ENCODE results near the gene RTTN. TPM values are rescaled to one million over a fixed set of nuclear protein-coding genes. Genes with fewer than 3 reads are reported as not detected.

The RTTN gene
- polyA plus RNA-seq, 3 donors, result 0.22 to 2.7 (median 0.25) TPM

GRCh38 chr18:70235478-70235877 is 30.0 kb upstream of the RTTN start:
- Mint-ChIP-seq H3K4me1 (peaks cover 4% of the 10 kb centered on the region), H3K9me3 (peaks cover 4 to 20% (median 8%) of the 10 kb centered on the region in 7 donors), H3K27ac (no peak overlapping the region), H3K27me3 (ENCODE audit: low read depth in 3 of 3) (peaks cover 0 to 2% (median 1%) of the 10 kb centered on the region in 3 donors), H3K4me3 (no peak overlapping the region), H3K36me3 (no peaks in the 10 kb centered on the region)
- Histone ChIP-seq H3K4me3 (replicated peaks in 1 of 3; ENCODE audit: low read depth in 2 of 3, low read length in 3 of 3) (no peak overlapping the region), H3K9ac (ENCODE audit: insufficient read depth, low read length, poor library complexity, severe bottlenecking) (no peak overlapping the region), H3K36me3 (replicated peaks in 1 of 2; ENCODE audit: control insufficient read depth in 1 of 2, insufficient read depth in 2 of 2, low read length in 2 of 2) (no peaks in the 10 kb centered on the region), H4K20me1 (ENCODE audit: insufficient read depth, low read length) (no peaks in the 10 kb centered on the region), H3K27ac (ENCODE audit: low read depth in 1 of 2, low read length in 2 of 2) (no peak overlapping the region), H3K9me3 (replicated peaks in 1 of 2; ENCODE audit: control insufficient read depth in 1 of 2, insufficient read depth in 1 of 2, low read length in 2 of 2) (peaks cover 0 to 3% of the 10 kb centered on the region in 2 donors), H2AFZ (ENCODE audit: insufficient read depth, low read depth, low read length, poor library complexity, severe bottlenecking) (no peak overlapping the region), H3K4me2 (replicated peaks; ENCODE audit: extremely low read depth, low read length, poor library complexity, severe bottlenecking) (no peak overlapping the region), H3K79me2 (ENCODE audit: insufficient read depth, low read length) (no peaks in the 10 kb centered on the region), H3K27me3 (ENCODE audit: control insufficient read depth in 2 of 2, insufficient read depth in 2 of 2, low read length in 2 of 2) (no peaks in the 10 kb centered on the region), H3K4me1 (ENCODE audit: control insufficient read depth in 1 of 2, insufficient read depth in 2 of 2, low read length in 2 of 2) (no peaks in the 10 kb centered on the region)
- WGBS (ENCODE audit: insufficient coverage), result 90% methylated on average over 4 of the region's 5 CpGs
- DNase-seq, result no peak
- no peak for TF ChIP-seq CTCF (IDR thresholded peaks at IDR 0.05)
- intact Hi-C loops (cut with micrococcal nuclease), result no loop called here

GRCh38 chr18:70234667-70235459 is 29.4 kb upstream of the RTTN start:
- intact Hi-C loops (cut with micrococcal nuclease), result no loop called here
- Mint-ChIP-seq H3K36me3 (no peaks in the 10 kb centered on the region), H3K4me3 (no peak overlapping the region), H3K27me3 (ENCODE audit: low read depth in 3 of 3) (peaks cover 0 to 2% (median 1%) of the 10 kb centered on the region in 3 donors), H3K9me3 (peaks cover 4 to 17% (median 8%) of the 10 kb centered on the region in 7 donors), H3K4me1 (peaks cover 4% of the 10 kb centered on the region), H3K27ac (no peak overlapping the region)
- no peak for TF ChIP-seq CTCF (IDR thresholded peaks at IDR 0.05)
- no peak overlapping the region for H3K9ac ChIP-seq (ENCODE audit: insufficient read depth, low read length, poor library complexity, severe bottlenecking)
- no peak overlapping the region for H3K4me2 ChIP-seq (replicated peaks; ENCODE audit: extremely low read depth, low read length, poor library complexity, severe bottlenecking)
- no peaks in the 10 kb centered on the region for H3K4me1 ChIP-seq (ENCODE audit: control insufficient read depth in 1 of 2, insufficient read depth in 2 of 2, low read length in 2 of 2)
- no peaks in the 10 kb centered on the region for H3K79me2 ChIP-seq (ENCODE audit: insufficient read depth, low read length)
- no peaks in the 10 kb centered on the region for H4K20me1 ChIP-seq (ENCODE audit: insufficient read depth, low read length)
- no peak overlapping the region for H3K27ac ChIP-seq (ENCODE audit: low read depth in 1 of 2, low read length in 2 of 2)
- H3K9me3 ChIP-seq (replicated peaks in 1 of 2; ENCODE audit: control insufficient read depth in 1 of 2, insufficient read depth in 1 of 2, low read length in 2 of 2), result peaks cover 0 to 3% of the 10 kb centered on the region in 2 donors
- DNase-seq, result peak in 1 of 3 donors; percentile 34
- no peaks in the 10 kb centered on the region for H3K36me3 ChIP-seq (replicated peaks in 1 of 2; ENCODE audit: control insufficient read depth in 1 of 2, insufficient read depth in 2 of 2, low read length in 2 of 2)
- H3K27me3 ChIP-seq (ENCODE audit: control insufficient read depth in 2 of 2, insufficient read depth in 2 of 2, low read length in 2 of 2), result no peaks in the 10 kb centered on the region
- WGBS (ENCODE audit: insufficient coverage), result 56% methylated on average over 6 of the region's 12 CpGs
- no peak overlapping the region for H2AFZ ChIP-seq (ENCODE audit: insufficient read depth, low read depth, low read length, poor library complexity, severe bottlenecking)
- H3K4me3 ChIP-seq (replicated peaks in 1 of 3; ENCODE audit: low read depth in 2 of 3, low read length in 3 of 3), result no peak overlapping the region

All from CD14-positive monocyte (primary cell).